ENCODE results near the gene SFXN4. TPM values are rescaled to one million over a fixed set of nuclear protein-coding genes. Genes with fewer than 3 reads are reported as not detected.

SFXN4 gene
- polyA plus RNA-seq, 2 of the 4 experiments (the other 2 are of a cell fraction) = 39.3 to 66.0 TPM

- POLR2A ChIA-PET = interaction anchor here (0.5 kb wide), 1 partner anchor 726 kb away, joined by 3 read pairs; no protein-coding TSS in a partner anchor
- no peak for TF ChIP-seq USF2 (IDR thresholded peaks at IDR 0.05)
- TF ChIP-seq KDM5A (IDR thresholded peaks at IDR 0.05) = no peak
- no peak for TF ChIP-seq E2F6 (IDR thresholded peaks at IDR 0.05; ENCODE audit: borderline replicate concordance, low read depth)
- no peak for TF ChIP-seq RNF2 (IDR thresholded peaks at IDR 0.05; ENCODE audit: borderline replicate concordance, low read depth)
- no peak for TF ChIP-seq EHMT2 (IDR thresholded peaks at IDR 0.05; ENCODE audit: low read depth)
- TF ChIP-seq FOSB (CRISPR knock-in tag; IDR thresholded peaks at IDR 0.05) = no peak
- TF ChIP-seq NFE2L2 (conservative IDR thresholded peaks at IDR 0.05; ENCODE audit: low read length) = no peak
- TF ChIP-seq ZNF302 (CRISPR knock-in tag; IDR thresholded peaks at IDR 0.05) = no peak
- H3K9me3 ChIP-seq = no peaks in the 10 kb centered on the region
- peak overlapping the region in 1 of 2 experiments; percentile 12; a peak in 1 of 6 replicates for H3K27ac ChIP-seq
- CTCF ChIA-PET = interaction anchor here (0.8 to 12.6 kb wide), 7 partner anchors 12 to 279 kb away, joined by 3 to 186 read pairs (median 4); no protein-coding TSS in a partner anchor
- no peak for DNase-seq (ENCODE audit: low read depth in 1 of 2, low spot score in 1 of 2)
- FAIRE-seq = no peak
- no peak for ATAC-seq
- peaks cover 29% of the 10 kb centered on the region for H3K4me1 ChIP-seq
- 68% methylated on average over 3 of the region's 3 CpGs for WGBS (ENCODE audit: missing lambda C conversion rate)
- H3K4me2 ChIP-seq = peak overlapping the region; percentile 4; the same call in 1 of the 3 replicates
- no peak overlapping the region for H3K4me3 ChIP-seq
Observed at GRCh38 chr10:119211176-119211575, 45.7 kb upstream of the SFXN4 start.

GRCh38 chr10:119210633-119211032, 45.1 kb upstream of the SFXN4 start:
- ATAC-seq (no peak), DNase-seq (ENCODE audit: low read depth in 1 of 2, low spot score in 1 of 2) (no peak), FAIRE-seq (no peak)
- CTCF ChIA-PET = interaction anchor here (0.8 to 16.9 kb wide), 14 partner anchors 8 to 280 kb away, joined by 3 to 283 read pairs (median 8); no protein-coding TSS in a partner anchor
- Histone ChIP-seq H3K4me1 (peaks cover 33% of the 10 kb centered on the region), H3K4me2 (0 out of 3 replicates have a peak overlapping the region, but pooled peaks have one; percentile 4), H3K27ac (no peak overlapping the region), H3K4me3 (no peak overlapping the region), H3K9me3 (no peaks in the 10 kb centered on the region)
- WGBS (ENCODE audit: missing lambda C conversion rate) = 92% methylated on average over 2 of the region's 2 CpGs
- TF ChIP-seq GATA3 (IDR thresholded peaks at IDR 0.05; ENCODE audit: borderline replicate concordance) (no peak), FOSB (CRISPR knock-in tag; IDR thresholded peaks at IDR 0.05) (no peak), JUNB (IDR thresholded peaks at IDR 0.05) (no peak), NR3C1 (IDR thresholded peaks at IDR 0.05) (no peak), NPAS2 (CRISPR knock-in tag; IDR thresholded peaks at IDR 0.05; ENCODE audit: borderline replicate concordance) (no peak), PHF8 (IDR thresholded peaks at IDR 0.05; ENCODE audit: borderline replicate concordance, low read depth) (no peak), PBX3 (IDR thresholded peaks at IDR 0.05) (no peak), ELK1 (IDR thresholded peaks at IDR 0.05; ENCODE audit: low read depth, low read length) (no peak), BCL3 (IDR thresholded peaks at IDR 0.05) (no peak), USF2 (IDR thresholded peaks at IDR 0.05) (no peak), ESRRA (IDR thresholded peaks at IDR 0.05; ENCODE audit: borderline replicate concordance, low read length) (no peak), CTCF (IDR thresholded peaks at IDR 0.05) (no peak)
- POLR2A ChIA-PET = no interaction called here
